Hepatocyte (in vitro differentiated cells): ENCODE results near the gene GINM1. TPM values are rescaled to one million over a fixed set of nuclear protein-coding genes. Genes with fewer than 3 reads are reported as not detected.

Experiments used
- DNase-seq: peaks from one replicate; pipeline ENCODE4 v3.0.0-alpha.2; 2016; ENCODE audit warnings: low spot score
- H2AFZ ChIP-seq: fragments of 200-600 bp; sonication (generic); 2 replicates; pipeline ENCODE4 v1.6.0; 2016; ENCODE audit warnings: antibody characterized with exemption, mild to moderate bottlenecking
- H3K27ac ChIP-seq: fragments of 200-600 bp; sonication (generic); 2 replicates; pipeline ENCODE4 v1.5.1; 2016; ENCODE audit warnings: mild to moderate bottlenecking
- H3K27me3 ChIP-seq: fragments of 200-600 bp; sonication (generic); 2 replicates; pipeline ENCODE4 v1.6.1; 2016
- H3K36me3 ChIP-seq: fragments of 200-600 bp; sonication (generic); replicated peaks from 2 replicates; pipeline ENCODE4 v1.5.1; 2016; ENCODE audit warnings: low read depth; ENCODE audit not compliant: insufficient read depth
- H3K4me1 ChIP-seq: fragments of 200-600 bp; sonication (generic); 2 replicates; pipeline ENCODE4 v1.5.1; 2016; ENCODE audit warnings: mild to moderate bottlenecking, moderate library complexity; ENCODE audit not compliant: insufficient read depth
- H3K4me2 ChIP-seq: fragments of 200-600 bp; sonication (generic); 2 replicates; pipeline ENCODE4 v1.6.0; 2016
- H3K4me3 ChIP-seq: fragments of 200-600 bp; sonication (generic); 2 replicates; pipeline ENCODE4 v1.5.1; 2016; ENCODE audit warnings: mild to moderate bottlenecking
- H3K79me2 ChIP-seq: fragments of 200-600 bp; sonication (generic); 2 replicates; pipeline ENCODE4 v1.6.0; 2017; ENCODE audit warnings: mild to moderate bottlenecking
- H3K9me2 ChIP-seq: fragments of 200-600 bp; sonication (generic); replicated peaks from 2 replicates; pipeline ENCODE4 v1.6.0; 2017; ENCODE audit warnings: mild to moderate bottlenecking; ENCODE audit not compliant: insufficient read depth
- H3K9me3 ChIP-seq: fragments of 200-600 bp; sonication (generic); 2 replicates; pipeline ENCODE4 v1.5.1; 2016; ENCODE audit warnings: low read depth, mild to moderate bottlenecking
- H4K20me1 ChIP-seq: fragments of 200-600 bp; sonication (generic); 2 replicates; pipeline ENCODE4 v1.6.0; 2016; ENCODE audit warnings: mild to moderate bottlenecking; ENCODE audit not compliant: insufficient read depth, poor library complexity, severe bottlenecking
- CTCF ChIP-seq: fragments of 200-600 bp; sonication (generic); IDR thresholded peaks from 2 replicates; pipeline ENCODE4 v1.5.1; 2016; ENCODE audit warnings: antibody characterized with exemption, mild to moderate bottlenecking; ENCODE audit not compliant: poor library complexity
- EZH2 ChIP-seq: fragments of 200-600 bp; sonication (generic); IDR thresholded peaks from 2 replicates; pipeline ENCODE4 v1.6.1; 2016; ENCODE audit warnings: antibody characterized with exemption, mild to moderate bottlenecking, borderline replicate concordance
- EZH2phosphoT487 ChIP-seq: fragments of 200-600 bp; sonication (generic); IDR thresholded peaks from one replicate; pipeline ENCODE4 v1.6.1; 2018; ENCODE audit warnings: antibody characterized with exemption, mild to moderate bottlenecking, low read depth, moderate library complexity; ENCODE audit not compliant: unreplicated experiment, severe bottlenecking
- WGBS: methylation state at CpG from one replicate; pipeline ENCODE4 v1.1.6; 2016; ENCODE audit warnings: low lambda C conversion rate; ENCODE audit errors: missing lambda C conversion rate; 5-methylcytosine and 5-hydroxymethylcytosine counted together
- polyA plus RNA-seq: library from polyadenylated mRNA; unstranded; fragments of >200 nt; fragmentation: Nextera tagmentation; extraction: Ambion mirVana; gene quantifications from 2 replicates; pipeline ENCODE4 v1.2.1, GENCODE V29; 2016
- total RNA-seq: library from RNA; depleted of rRNA; stranded (reverse); fragments of >200 nt; gene quantifications from 2 replicates; pipeline ENCODE4 v1.2.3, GENCODE V29; 2014

GINM1 gene
- total and polyA plus RNA-seq, 2 experiments from 2014 or later: 45.7 to 50.8 TPM

GRCh38 chr6:149541139-149541538, 25.0 kb upstream of the GINM1 start:
- Histone ChIP-seq H2AFZ (no peak overlapping the region), H3K4me2 (no peak overlapping the region), H3K79me2 (peaks cover 68% of the 10 kb centered on the region), H3K27ac (no peak overlapping the region), H3K4me1 (peaks cover 10% of the 10 kb centered on the region), H3K9me2 (no peaks in the 10 kb centered on the region), H4K20me1 (peaks cover 42% of the 10 kb centered on the region), H3K36me3 (no peaks in the 10 kb centered on the region), H3K9me3 (no peaks in the 10 kb centered on the region), H3K27me3 (no peaks in the 10 kb centered on the region), H3K4me3 (no peak overlapping the region)
- WGBS: 93% methylated on average over 2 of the region's 2 CpGs
- DNase-seq: no peak
- TF ChIP-seq EZH2 (no peak), CTCF (no peak), EZH2phosphoT487 (no peak)

- no peak for DNase-seq
- H3K4me3 ChIP-seq: peak overlapping the region; percentile 83
- TF ChIP-seq EZH2phosphoT487: no peak
- no peak for TF ChIP-seq EZH2
- TF ChIP-seq CTCF: no peak
- no peaks in the 10 kb centered on the region for H3K9me3 ChIP-seq
- H3K36me3 ChIP-seq: no peaks in the 10 kb centered on the region
- 30% methylated on average over 12 of the region's 12 CpGs for WGBS
- H3K9me2 ChIP-seq: no peaks in the 10 kb centered on the region
- peaks cover 60% of the 10 kb centered on the region for H3K79me2 ChIP-seq
- peak overlapping the region; percentile 99 for H3K27ac ChIP-seq
- H3K27me3 ChIP-seq: peaks cover 7% of the 10 kb centered on the region
- H3K4me1 ChIP-seq: peaks cover 14% of the 10 kb centered on the region
- H4K20me1 ChIP-seq: peaks cover 42% of the 10 kb centered on the region
- peak overlapping the region; percentile 73 for H2AFZ ChIP-seq
- peak overlapping the region; percentile 88 for H3K4me2 ChIP-seq
These were observed 21.4 kb upstream of the GINM1 start for GRCh38 chr6:149544646-149545257.

GRCh38 chr6:149545258-149545753, 20.9 kb upstream of the GINM1 start:
- peak overlapping the region; percentile 99 for H3K27ac ChIP-seq
- no peaks in the 10 kb centered on the region for H3K36me3 ChIP-seq
- peak overlapping the region; percentile 88 for H3K4me2 ChIP-seq
- peaks cover 55% of the 10 kb centered on the region for H3K79me2 ChIP-seq
- TF ChIP-seq CTCF: peak; percentile 21
- no peak for TF ChIP-seq EZH2
- no peak for TF ChIP-seq EZH2phosphoT487
- no peaks in the 10 kb centered on the region for H3K9me2 ChIP-seq
- peaks cover 14% of the 10 kb centered on the region for H3K4me1 ChIP-seq
- peaks cover 7% of the 10 kb centered on the region for H3K27me3 ChIP-seq
- peak overlapping the region; percentile 73 for H2AFZ ChIP-seq
- peak overlapping the region; percentile 83 for H3K4me3 ChIP-seq
- no peaks in the 10 kb centered on the region for H3K9me3 ChIP-seq
- DNase-seq: peak; percentile 77
- WGBS: under 1% methylated on average over 16 of the region's 16 CpGs
- H4K20me1 ChIP-seq: peaks cover 42% of the 10 kb centered on the region
